Stomach smooth muscle (tissue), 2 donors: ENCODE results near the gene SMIM1.

ENCODE experiments used
- H3K27ac ChIP-seq: one replicate; pipeline ENCODE4 v1.7.0; 2013; ENCODE audit warnings: mild to moderate bottlenecking, low read length, inconsistent platforms
- H3K27me3 ChIP-seq, 2 donors: one replicate each; pipeline ENCODE4 v1.7.0; 2013; ENCODE audit warnings: low read length in 2 of 2; ENCODE audit not compliant: insufficient read depth in 2 of 2, control insufficient read depth in 1 of 2
- H3K36me3 ChIP-seq, 2 donors: one replicate each; pipeline ENCODE4 v1.7.0; 2013; ENCODE audit warnings: low read length in 2 of 2; ENCODE audit not compliant: control insufficient read depth in 2 of 2, insufficient read depth in 2 of 2
- H3K4me1 ChIP-seq: one replicate; pipeline ENCODE4 v1.7.0; 2013; ENCODE audit warnings: low read length; ENCODE audit not compliant: control insufficient read depth, insufficient read depth
- H3K4me3 ChIP-seq, 2 donors: one replicate each; pipeline ENCODE4 v1.7.0; 2013; ENCODE audit warnings: low read length in 2 of 2
- H3K9ac ChIP-seq, 2 donors: one replicate each; pipeline ENCODE4 v1.7.0; 2013; ENCODE audit warnings: low read length in 2 of 2, mild to moderate bottlenecking in 1 of 2
- H3K9me3 ChIP-seq, 2 donors: one replicate each; pipeline ENCODE4 v1.7.0; 2013; ENCODE audit warnings: low read length in 2 of 2; ENCODE audit not compliant: control insufficient read depth in 2 of 2
- donor health status: healthy.
- donor health status: Pancreatic carcinoma.

The SMIM1 gene

GRCh38 chr1:3825356-3825755, 52.8 kb downstream of the SMIM1 start:
- Histone ChIP-seq H3K9ac (no peak overlapping the region), H3K36me3 (peaks cover 55 to 73% of the 10 kb centered on the region in 2 donors), H3K4me1 (no peaks in the 10 kb centered on the region), H3K9me3 (no peaks in the 10 kb centered on the region), H3K27me3 (no peaks in the 10 kb centered on the region), H3K27ac (no peak overlapping the region), H3K4me3 (no peak overlapping the region)
